ENCODE results near the gene PTPRN2. TPM values are rescaled to one million over a fixed set of nuclear protein-coding genes. Genes with fewer than 3 reads are reported as not detected.
"Not testable (repeated sequence)": the region's sequence is repeated elsewhere in the genome, so short reads cannot be mapped to it uniquely, and the experiment has no call there.

PTPRN2 gene
- total and polyA plus RNA-seq, 2 of the 8 experiments (the other 6 are each of a cell fraction or from before 2014, with no cell fraction given) = 2.6 to 4.5 TPM

DNA sequence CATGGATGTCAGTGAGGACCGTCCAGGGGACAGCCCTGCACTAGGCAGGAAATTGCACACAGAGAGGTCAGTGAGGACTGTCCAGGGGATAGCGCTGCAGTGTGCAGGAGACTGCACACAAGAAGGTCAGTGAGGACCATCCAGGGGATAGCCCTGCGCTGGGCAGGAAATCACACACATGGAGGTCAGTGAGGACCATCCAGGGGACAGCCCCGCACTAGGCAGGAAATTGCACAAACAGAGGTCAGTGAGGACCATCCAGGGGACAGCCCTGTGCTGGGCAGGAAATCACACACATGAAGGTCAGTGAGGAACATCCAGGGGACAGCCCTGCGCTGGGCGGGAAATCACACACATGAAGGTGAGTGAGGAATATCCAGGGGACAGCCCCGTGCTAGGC is 80.4 kb downstream of the PTPRN2 start:
- H3K14ac ChIP-seq (ENCODE audit: insufficient read length); H2BK12ac ChIP-seq (ENCODE audit: low read depth, low read length); H3K36me3 ChIP-seq (ENCODE audit: control insufficient read depth in 2 of 4, insufficient read depth in 4 of 4, low read length in 3 of 4); H3K23ac ChIP-seq (ENCODE audit: insufficient read length); H2BK120ac ChIP-seq (replicated peaks; ENCODE audit: low read depth, low read length); H3K4me1 ChIP-seq (replicated peaks in 1 of 4; ENCODE audit: control insufficient read depth in 3 of 4, insufficient read depth in 4 of 4, low read length in 3 of 4); H3K79me2 ChIP-seq (ENCODE audit: control insufficient read depth in 1 of 2, insufficient read depth in 2 of 2, low read length in 2 of 2); H3K27ac ChIP-seq (ENCODE audit: low read depth, low read length); H2AFZ ChIP-seq (ENCODE audit: low read length); H3K79me1 ChIP-seq (ENCODE audit: low read depth, low read length); H4K8ac ChIP-seq (ENCODE audit: extremely low read depth, insufficient read depth, low read length); H2BK20ac ChIP-seq (ENCODE audit: low read length); H4K5ac ChIP-seq (ENCODE audit: insufficient read length, low read depth, low read length); POLR2A ChIA-PET (ENCODE audit: partially characterized antibody); FAIRE-seq; H3K9ac ChIP-seq (replicated peaks in 1 of 4; ENCODE audit: extremely low read depth in 1 of 4, low read depth in 3 of 4, low read length in 3 of 4); CTCF ChIA-PET (ENCODE audit: partially characterized antibody); H3K56ac ChIP-seq (replicated peaks; ENCODE audit: insufficient read length, low read depth, low read length); H2BK5ac ChIP-seq (ENCODE audit: low read depth, low read length); H3K18ac ChIP-seq (ENCODE audit: extremely low read depth, low read length); H2AK5ac ChIP-seq (ENCODE audit: low read depth, low read length); H3K27me3 ChIP-seq (replicated peaks in 1 of 4; ENCODE audit: control insufficient read depth in 3 of 4, extremely low read depth in 1 of 4, insufficient read depth in 3 of 4, low read length in 3 of 4); H4K20me1 ChIP-seq (replicated peaks in 1 of 2; ENCODE audit: control insufficient read depth in 1 of 2, insufficient read depth in 2 of 2, low read length in 2 of 2); H3K4me3 ChIP-seq (ENCODE audit: extremely low read depth in 1 of 4, insufficient read depth in 2 of 4, low read depth in 3 of 4, low read length in 4 of 4); H3K4me2 ChIP-seq (ENCODE audit: insufficient read depth in 1 of 2, low read depth in 2 of 2, low read length in 2 of 2); H3K4ac ChIP-seq (replicated peaks; ENCODE audit: insufficient read length, low read depth, low read length); H3K23me2 ChIP-seq (ENCODE audit: low read depth, low read length); DNase-seq (ENCODE audit: low read depth in 1 of 2, low spot score in 2 of 2); H4K91ac ChIP-seq (replicated peaks; ENCODE audit: insufficient read length, low read length): not testable (repeated sequence)
- Histone ChIP-seq H2BK15ac (ENCODE audit: low read length) (peak overlapping the region; percentile 72; the same call in 1 of the 2 replicates), H3K9me3 (ENCODE audit: insufficient read depth in 2 of 2, low read depth in 1 of 2, low read length in 1 of 2) (peaks cover 11 to 20% of the 10 kb centered on the region in 2 experiments)
- WGBS, 2 experiments (ENCODE audit: extremely low coverage in 1 of 2, insufficient coverage in 1 of 2, insufficient read length in 1 of 2, insufficient replicate concordance in 2 of 2, low coverage in 1 of 2, low lambda C conversion rate in 2 of 2, missing lambda C conversion rate in 1 of 2) = 91% methylated on average over 7 of the region's 7 CpGs; no CpG with 5 or more reads in 1 of the 2 experiments

Measured in H1 (cell line).